Brain microvascular endothelial cell (primary cell): Measurements from ENCODE around the gene FSTL4.

ENCODE experiments used
- DNase-seq: peaks from one replicate; pipeline ENCODE4 v3.0.0-alpha.2; 2020
- H3K27ac ChIP-seq: fragments of 250-450 bp; sonication (Bioruptor Pico); 2 replicates; pipeline ENCODE4 v1.5.1; 2020; ENCODE audit warnings: mild to moderate bottlenecking, moderate library complexity
- H3K27me3 ChIP-seq: fragments of 250-450 bp; sonication (Bioruptor Pico); replicated peaks from 2 replicates; pipeline ENCODE4 v1.5.1; 2020; ENCODE audit warnings: mild to moderate bottlenecking
- H3K36me3 ChIP-seq: fragments of 250-450 bp; sonication (Bioruptor Pico); replicated peaks from 2 replicates; pipeline ENCODE4 v1.5.1; 2020; ENCODE audit warnings: mild to moderate bottlenecking
- H3K4me3 ChIP-seq: 2 replicates; pipeline ENCODE4 v1.5.1; 2011; ENCODE audit warnings: low read depth, mild to moderate bottlenecking, control low read depth, low read length, moderate library complexity
- in situ Hi-C: cut with HindIII; loops from 2 replicates; pipeline ENCODE4 v1.10.0; 2017; ENCODE audit warnings: low sequenced_read_pairs, low pct_ligation_motif_present
- TF ChIP-seq, protein P1 (sequence below): IDR thresholded peaks from 2 replicates; pipeline ENCODE4 v1.5.1; 2011; ENCODE audit warnings: low read depth, mild to moderate bottlenecking, moderate library complexity, low read length, control low read depth, inconsistent platforms; ENCODE audit errors: missing control alignments

The FSTL4 gene

DNA sequence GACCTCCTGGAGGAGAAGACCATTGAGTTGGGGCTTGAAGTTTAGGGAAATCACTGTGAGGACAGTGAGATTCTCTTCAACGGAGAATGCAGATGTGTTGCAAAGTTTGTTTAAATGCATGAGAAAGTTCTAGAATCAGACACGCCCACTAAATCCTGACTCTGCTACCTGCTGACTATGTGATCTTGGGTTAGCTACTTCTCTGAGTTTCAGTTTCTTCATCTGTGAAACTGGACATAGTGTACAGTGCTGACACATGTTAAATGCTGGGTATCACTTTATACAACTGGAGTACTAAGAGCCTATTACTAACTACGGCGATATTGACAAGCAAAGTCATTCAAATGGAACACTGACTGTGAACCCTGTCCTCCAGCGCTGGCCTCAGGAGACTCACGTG, 305.1 kb downstream of the FSTL4 start:
- Histone ChIP-seq H3K27me3 (no peaks in the 10 kb centered on the region), H3K27ac (no peak overlapping the region), H3K36me3 (no peaks in the 10 kb centered on the region), H3K4me3 (no peak overlapping the region)
- in situ Hi-C loops, result no loop called here
- TF ChIP-seq, protein P1, sequence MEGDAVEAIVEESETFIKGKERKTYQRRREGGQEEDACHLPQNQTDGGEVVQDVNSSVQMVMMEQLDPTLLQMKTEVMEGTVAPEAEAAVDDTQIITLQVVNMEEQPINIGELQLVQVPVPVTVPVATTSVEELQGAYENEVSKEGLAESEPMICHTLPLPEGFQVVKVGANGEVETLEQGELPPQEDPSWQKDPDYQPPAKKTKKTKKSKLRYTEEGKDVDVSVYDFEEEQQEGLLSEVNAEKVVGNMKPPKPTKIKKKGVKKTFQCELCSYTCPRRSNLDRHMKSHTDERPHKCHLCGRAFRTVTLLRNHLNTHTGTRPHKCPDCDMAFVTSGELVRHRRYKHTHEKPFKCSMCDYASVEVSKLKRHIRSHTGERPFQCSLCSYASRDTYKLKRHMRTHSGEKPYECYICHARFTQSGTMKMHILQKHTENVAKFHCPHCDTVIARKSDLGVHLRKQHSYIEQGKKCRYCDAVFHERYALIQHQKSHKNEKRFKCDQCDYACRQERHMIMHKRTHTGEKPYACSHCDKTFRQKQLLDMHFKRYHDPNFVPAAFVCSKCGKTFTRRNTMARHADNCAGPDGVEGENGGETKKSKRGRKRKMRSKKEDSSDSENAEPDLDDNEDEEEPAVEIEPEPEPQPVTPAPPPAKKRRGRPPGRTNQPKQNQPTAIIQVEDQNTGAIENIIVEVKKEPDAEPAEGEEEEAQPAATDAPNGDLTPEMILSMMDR, result no peak
- DNase-seq, result no peak

DNA sequence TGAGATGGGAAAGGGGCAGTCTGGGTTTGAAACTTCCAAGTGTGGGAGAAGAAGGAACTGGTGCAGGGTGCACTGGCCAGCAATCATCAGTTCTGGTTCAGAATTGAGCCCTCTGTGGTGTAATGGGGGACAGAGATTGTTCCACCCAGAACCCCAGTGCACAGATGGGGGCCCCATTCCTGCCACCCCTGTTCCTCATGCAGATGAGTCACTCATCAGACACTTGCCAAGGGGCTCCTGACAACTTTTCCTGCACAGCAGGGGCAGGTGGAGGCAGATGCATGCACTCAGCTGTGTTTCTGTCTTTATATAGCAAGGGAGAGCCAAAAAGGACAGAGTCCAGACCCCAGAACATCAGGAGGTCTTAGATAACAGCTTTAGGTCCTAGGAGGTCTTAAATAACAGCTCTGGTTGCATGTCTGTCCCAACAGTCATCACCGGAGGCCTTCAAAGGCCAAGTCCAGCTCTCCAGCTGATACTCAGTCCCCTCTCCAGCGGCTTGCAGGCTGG, 307.6 kb downstream of the FSTL4 start:
- TF ChIP-seq, protein P1, result no peak
- Histone ChIP-seq H3K4me3 (no peak overlapping the region), H3K36me3 (no peaks in the 10 kb centered on the region), H3K27me3 (no peaks in the 10 kb centered on the region), H3K27ac (no peak overlapping the region)
- in situ Hi-C loops, result no loop called here
- DNase-seq, result no peak

DNA sequence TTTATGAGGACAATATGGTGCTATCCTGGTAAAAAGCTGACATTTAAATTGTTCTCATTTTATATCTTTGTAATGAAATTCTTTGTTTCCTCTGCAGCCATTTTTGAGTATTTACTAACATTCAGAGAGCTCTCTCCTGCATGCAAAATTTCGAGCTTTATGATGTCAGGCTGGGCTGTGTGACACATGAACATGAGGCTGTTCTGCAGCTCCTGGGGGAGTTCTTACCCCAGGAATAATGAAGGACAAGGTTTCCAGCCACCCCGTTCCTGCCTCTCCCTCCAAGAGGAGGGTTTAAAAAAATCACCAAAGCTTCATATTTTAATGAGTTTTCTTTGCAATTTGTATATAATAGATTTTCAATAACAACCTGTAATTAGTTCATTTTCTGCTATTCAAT, 308.2 kb downstream of the FSTL4 start:
- Histone ChIP-seq H3K36me3 (no peaks in the 10 kb centered on the region), H3K27me3 (no peaks in the 10 kb centered on the region), H3K4me3 (no peak overlapping the region), H3K27ac (no peak overlapping the region)
- no peak for DNase-seq
- in situ Hi-C loops, result no loop called here
- TF ChIP-seq, protein P1, result no peak

DNA sequence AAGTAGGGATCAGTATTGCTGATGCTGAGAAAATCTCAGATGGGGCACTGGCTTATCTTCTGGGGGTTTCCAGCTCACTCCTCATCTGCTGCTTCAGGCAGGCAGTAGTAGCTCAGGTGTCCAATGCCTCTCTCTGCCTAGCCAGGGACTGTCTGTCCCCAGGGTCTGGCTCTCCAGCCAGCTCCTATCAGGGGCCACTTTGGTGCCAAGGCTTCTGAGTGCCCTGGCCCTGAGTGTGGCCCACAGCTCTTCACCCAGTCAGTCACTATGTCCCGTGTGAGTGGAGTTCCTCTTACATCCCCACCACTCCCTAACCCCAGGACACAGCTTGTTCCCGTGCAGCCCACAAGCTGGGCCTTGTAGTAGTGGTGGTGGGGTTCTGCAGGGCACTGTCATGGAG, 309.0 kb downstream of the FSTL4 start:
- Histone ChIP-seq H3K36me3 (no peaks in the 10 kb centered on the region), H3K27me3 (no peaks in the 10 kb centered on the region), H3K4me3 (no peak overlapping the region), H3K27ac (no peak overlapping the region)
- TF ChIP-seq, protein P1, result no peak
- DNase-seq, result no peak
- in situ Hi-C loops, result no loop called here

DNA sequence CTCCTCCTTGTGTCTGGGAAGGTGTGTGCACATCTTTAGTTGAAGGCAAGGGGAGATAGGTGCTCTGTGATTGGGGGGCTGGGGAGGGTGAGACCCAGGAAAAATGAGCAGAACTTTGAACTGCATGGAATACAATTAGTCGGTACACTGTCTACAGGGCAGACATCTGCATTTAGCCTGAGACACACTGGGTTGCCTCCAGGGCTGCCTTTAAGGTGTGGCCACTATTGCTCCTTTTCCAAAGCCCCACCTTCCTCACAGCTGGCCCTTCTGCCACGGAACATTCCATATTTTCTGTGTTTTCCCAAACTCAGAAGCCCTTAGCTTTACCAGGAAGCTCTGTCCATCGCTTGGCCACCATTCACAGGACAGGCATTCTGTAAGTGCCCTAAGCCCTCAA, 312.6 kb downstream of the FSTL4 start:
- no peak for DNase-seq
- no peaks in the 10 kb centered on the region for H3K36me3 ChIP-seq
- no peak overlapping the region for H3K27ac ChIP-seq
- TF ChIP-seq, protein P1, result no peak
- in situ Hi-C loops, result loop anchor here (25.0 kb wide), 1 partner anchor 187 kb away; no protein-coding TSS in a partner anchor
- H3K4me3 ChIP-seq, result no peak overlapping the region
- H3K27me3 ChIP-seq, result no peaks in the 10 kb centered on the region

DNA sequence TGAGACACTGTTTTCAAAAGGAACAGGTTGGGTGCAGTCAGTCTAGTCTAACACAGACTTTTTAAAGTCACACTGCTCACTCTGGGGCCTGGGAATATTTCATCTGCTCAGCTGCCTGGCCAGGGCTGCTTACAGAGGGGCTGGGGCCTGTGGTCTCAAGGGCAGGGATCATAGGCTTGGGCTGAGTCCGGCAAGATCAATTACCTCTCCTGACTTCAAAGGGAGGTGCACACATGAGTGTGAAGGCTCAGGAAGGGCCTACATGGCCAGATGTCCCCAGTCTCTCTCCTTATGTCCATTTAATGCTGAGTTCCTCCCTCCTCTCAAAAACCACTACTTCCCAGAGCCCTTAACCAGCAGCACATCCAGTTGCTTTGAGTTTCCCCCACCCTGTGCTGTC, 313.3 kb downstream of the FSTL4 start:
- DNase-seq, result no peak
- no peaks in the 10 kb centered on the region for H3K36me3 ChIP-seq
- no peaks in the 10 kb centered on the region for H3K27me3 ChIP-seq
- no peak overlapping the region for H3K27ac ChIP-seq
- in situ Hi-C loops, result loop anchor here (25.0 kb wide), 1 partner anchor 187 kb away; no protein-coding TSS in a partner anchor
- TF ChIP-seq, protein P1, result no peak
- H3K4me3 ChIP-seq, result no peak overlapping the region
